C4-2B (cell line): ENCODE data around the gene P3H2.
"Not testable (repeated sequence)": the region's sequence is repeated elsewhere in the genome, so short reads cannot be mapped to it uniquely, and the experiment has no call there.

Experiments used
- ZFX ChIP-seq: fragments of 450-650 bp; IDR thresholded peaks from 2 replicates; pipeline ENCODE4 v1.6.1; 2017
- TF ChIP-seq, protein P1 (sequence below): fragments of 450-650 bp; conservative IDR thresholded peaks from 2 replicates; pipeline ENCODE4 v1.5.1; 2017; ENCODE audit warnings: mild to moderate bottlenecking

GRCh38 chr3:190162013-190162412 lies 41.3 kb upstream of the P3H2 start:
- TF ChIP-seq, protein P1, sequence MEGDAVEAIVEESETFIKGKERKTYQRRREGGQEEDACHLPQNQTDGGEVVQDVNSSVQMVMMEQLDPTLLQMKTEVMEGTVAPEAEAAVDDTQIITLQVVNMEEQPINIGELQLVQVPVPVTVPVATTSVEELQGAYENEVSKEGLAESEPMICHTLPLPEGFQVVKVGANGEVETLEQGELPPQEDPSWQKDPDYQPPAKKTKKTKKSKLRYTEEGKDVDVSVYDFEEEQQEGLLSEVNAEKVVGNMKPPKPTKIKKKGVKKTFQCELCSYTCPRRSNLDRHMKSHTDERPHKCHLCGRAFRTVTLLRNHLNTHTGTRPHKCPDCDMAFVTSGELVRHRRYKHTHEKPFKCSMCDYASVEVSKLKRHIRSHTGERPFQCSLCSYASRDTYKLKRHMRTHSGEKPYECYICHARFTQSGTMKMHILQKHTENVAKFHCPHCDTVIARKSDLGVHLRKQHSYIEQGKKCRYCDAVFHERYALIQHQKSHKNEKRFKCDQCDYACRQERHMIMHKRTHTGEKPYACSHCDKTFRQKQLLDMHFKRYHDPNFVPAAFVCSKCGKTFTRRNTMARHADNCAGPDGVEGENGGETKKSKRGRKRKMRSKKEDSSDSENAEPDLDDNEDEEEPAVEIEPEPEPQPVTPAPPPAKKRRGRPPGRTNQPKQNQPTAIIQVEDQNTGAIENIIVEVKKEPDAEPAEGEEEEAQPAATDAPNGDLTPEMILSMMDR, result not testable (repeated sequence)
- not testable (repeated sequence) for TF ChIP-seq ZFX
